Thyroid gland (tissue), 4 donors: ENCODE measurements around the gene HYLS1.

ENCODE experiments used
- POLR2A ChIP-seq, 2 donors: fragments of 450-650 bp; IDR thresholded peaks; one replicate each; pipeline ENCODE4 v1.6.1; 2017; ENCODE audit warnings: antibody characterized with exemption in 2 of 2, mild to moderate bottlenecking in 2 of 2, moderate library complexity in 1 of 2
- TF ChIP-seq, protein P1 (sequence below), 6 experiments: fragments of 200-600 bp in 3 of 6; fragments of 450-650 bp in 3 of 6; sonication (generic) in 3 of 6; IDR thresholded peaks; one replicate each; pipeline ENCODE4 v1.5.1; 2016 to 2019; ENCODE audit warnings: antibody characterized with exemption in 6 of 6, mild to moderate bottlenecking in 2 of 6, inconsistent platforms in 1 of 6, moderate library complexity in 1 of 6

GRCh38 chr11:125887373-125888324 is at the start of gene HYLS1:
- TF ChIP-seq, protein P1, sequence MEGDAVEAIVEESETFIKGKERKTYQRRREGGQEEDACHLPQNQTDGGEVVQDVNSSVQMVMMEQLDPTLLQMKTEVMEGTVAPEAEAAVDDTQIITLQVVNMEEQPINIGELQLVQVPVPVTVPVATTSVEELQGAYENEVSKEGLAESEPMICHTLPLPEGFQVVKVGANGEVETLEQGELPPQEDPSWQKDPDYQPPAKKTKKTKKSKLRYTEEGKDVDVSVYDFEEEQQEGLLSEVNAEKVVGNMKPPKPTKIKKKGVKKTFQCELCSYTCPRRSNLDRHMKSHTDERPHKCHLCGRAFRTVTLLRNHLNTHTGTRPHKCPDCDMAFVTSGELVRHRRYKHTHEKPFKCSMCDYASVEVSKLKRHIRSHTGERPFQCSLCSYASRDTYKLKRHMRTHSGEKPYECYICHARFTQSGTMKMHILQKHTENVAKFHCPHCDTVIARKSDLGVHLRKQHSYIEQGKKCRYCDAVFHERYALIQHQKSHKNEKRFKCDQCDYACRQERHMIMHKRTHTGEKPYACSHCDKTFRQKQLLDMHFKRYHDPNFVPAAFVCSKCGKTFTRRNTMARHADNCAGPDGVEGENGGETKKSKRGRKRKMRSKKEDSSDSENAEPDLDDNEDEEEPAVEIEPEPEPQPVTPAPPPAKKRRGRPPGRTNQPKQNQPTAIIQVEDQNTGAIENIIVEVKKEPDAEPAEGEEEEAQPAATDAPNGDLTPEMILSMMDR (IDR thresholded peaks at IDR 0.05) = peak in 2 of 6 experiments; percentile 28 to 48
- TF ChIP-seq POLR2A (IDR thresholded peaks at IDR 0.05) = peak in 1 of 2 donors; percentile 83
